HG02973 (cell line): ENCODE results near the gene PTPN7.
"Not testable (repeated sequence)": the region's sequence is repeated elsewhere in the genome, so short reads cannot be mapped to it uniquely, and the experiment has no call there.

Experiments used
- ATAC-seq: cut with Tn5 transposase; IDR thresholded peaks from one replicate; pipeline ENCODE4 v1.9.1; 2021; ENCODE audit warnings: moderate library complexity; ENCODE audit not compliant: unreplicated experiment

The PTPN7 gene

GRCh38 chr1:202133001-202133400, 27.4 kb downstream of the PTPN7 start:
- no peak for ATAC-seq

- no peak for ATAC-seq
Measured at GRCh38 chr1:202131956-202132821, 28.2 kb downstream of the PTPN7 start.

DNA sequence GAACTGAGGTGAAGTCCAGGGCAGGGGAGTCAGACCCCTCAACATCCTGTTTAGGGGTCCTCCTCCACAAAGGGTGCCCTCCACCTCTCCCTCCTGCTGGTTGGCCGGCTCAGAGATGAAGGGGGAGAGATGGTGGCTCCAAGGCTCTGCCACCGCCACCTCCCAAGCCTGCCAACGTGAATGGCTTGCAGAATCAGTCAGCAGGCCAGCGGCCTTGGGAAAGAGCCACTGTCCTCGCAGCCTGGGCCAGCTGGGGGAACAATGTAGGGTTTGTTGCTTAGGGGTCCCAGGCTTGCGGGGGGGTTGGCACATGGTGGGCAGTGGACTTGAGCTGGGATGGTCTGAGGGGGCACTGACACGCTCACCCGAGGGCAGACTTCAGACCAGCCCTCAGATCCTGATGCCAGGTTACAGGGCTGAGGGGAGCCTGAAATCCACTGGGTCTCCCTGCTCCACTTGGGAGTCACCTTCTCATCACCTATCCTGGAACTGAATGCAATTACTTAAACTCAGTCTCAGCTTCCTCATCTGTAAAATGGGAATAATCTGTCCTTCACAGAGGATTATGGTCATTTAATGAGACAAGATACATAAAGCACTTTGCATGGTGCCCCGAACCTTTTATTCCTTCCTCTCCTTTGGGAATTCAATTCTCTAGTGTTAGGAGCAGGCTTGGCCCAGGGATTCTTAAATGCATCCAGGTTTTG, 29.4 kb downstream of the PTPN7 start:
- ATAC-seq = no peak

GRCh38 chr1:202130297-202130721, 30.1 kb downstream of the PTPN7 start:
- no peak for ATAC-seq

DNA sequence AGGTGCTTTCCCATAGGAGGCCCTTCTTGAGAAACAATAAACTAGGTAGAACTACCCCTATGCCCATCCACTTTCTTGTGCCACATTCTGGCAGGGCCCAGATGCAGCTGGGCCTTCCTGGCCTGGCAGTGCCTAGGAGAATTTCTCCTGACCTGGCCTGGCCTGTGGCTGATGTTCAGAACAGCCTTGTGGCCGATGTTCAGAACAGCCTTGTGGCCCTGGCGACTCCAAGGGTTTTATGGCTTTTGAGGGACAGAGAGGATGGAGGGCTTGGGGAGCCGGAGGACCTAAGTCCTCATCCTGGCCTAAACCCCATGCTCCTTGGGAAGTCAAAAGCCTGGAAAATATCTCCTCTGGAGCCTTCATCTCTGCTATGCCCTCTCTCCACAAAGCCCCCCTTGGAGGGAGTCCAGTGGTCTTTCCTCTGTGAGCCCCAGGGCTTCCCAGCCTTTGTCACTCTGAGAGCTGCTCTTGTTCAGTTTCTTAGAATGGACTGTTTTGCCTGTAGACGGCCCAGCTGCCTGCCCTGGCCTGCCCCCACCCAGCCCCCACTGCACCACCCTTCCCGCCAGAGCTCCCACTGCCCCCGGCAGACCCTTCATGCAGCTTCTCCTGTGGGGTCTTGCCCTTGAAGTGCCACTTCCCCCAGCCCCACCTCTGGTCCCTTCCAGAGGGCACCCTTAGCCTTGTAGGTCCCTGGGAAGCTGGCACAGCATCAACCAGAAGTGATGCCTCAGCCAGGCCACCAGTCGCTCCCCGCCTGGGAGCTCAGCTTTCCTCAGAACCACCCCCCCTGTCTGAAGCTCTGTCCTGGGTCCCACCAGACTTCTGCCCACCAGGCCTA, 30.7 kb downstream of the PTPN7 start:
- ATAC-seq = no peak

DNA sequence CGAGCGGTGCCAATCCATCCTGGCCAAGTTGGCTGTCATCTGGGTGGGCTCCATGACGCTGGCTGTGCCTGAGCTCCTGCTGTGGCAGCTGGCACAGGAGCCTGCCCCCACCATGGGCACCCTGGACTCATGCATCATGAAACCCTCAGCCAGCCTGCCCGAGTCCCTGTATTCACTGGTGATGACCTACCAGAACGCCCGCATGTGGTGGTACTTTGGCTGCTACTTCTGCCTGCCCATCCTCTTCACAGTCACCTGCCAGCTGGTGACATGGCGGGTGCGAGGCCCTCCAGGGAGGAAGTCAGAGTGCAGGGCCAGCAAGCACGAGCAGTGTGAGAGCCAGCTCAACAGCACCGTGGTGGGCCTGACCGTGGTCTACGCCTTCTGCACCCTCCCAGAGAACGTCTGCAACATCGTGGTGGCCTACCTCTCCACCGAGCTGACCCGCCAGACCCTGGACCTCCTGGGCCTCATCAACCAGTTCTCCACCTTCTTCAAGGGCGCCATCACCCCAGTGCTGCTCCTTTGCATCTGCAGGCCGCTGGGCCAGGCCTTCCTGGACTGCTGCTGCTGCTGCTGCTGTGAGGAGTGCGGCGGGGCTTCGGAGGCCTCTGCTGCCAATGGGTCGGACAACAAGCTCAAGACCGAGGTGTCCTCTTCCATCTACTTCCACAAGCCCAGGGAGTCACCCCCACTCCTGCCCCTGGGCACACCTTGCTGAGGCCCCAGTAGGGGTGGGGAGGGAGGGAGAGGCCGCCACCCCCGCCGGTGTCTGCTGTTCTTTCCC, 32.4 kb downstream of the PTPN7 start:
- no peak for ATAC-seq

DNA sequence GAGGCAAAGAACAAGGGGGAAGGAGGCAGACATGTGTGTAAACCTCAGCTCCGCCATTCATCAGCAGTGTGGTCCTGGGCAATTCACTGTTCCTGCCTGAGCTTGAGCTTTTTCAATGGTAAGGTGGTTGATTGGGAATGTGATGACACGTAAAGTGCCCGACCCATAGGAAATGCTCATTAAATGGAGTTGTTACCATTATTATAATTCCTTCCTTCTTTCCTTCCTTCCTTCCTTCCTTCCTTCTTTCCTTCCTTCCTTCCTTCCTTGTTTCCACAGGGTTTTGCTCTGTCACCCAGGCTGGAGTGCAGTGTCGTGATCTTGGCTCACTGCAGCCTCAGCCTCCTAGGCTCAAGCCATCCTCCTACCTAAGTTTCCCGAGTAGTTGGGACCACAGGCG, 33.3 kb downstream of the PTPN7 start:
- no peak for ATAC-seq

DNA sequence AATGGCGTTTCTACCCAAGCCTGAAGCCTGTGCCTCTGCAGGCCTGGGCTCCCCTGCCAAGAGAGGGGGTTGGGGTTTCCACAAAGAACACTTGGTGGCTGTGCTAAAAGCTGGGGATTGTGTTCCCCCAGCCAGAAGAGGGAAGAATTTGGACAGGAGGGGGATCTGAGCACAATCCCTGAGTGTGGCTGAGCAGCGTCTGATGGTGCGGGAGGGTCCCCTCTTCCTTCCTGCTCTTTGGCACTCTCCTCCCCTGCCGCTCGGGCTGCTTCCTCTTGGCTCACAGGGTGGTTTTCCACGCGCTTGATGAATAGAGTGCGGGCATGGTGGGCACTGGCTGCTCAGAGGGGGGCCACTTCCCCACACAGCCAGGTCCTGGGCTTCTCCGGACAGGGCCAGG, 34.0 kb downstream of the PTPN7 start:
- ATAC-seq = no peak

DNA sequence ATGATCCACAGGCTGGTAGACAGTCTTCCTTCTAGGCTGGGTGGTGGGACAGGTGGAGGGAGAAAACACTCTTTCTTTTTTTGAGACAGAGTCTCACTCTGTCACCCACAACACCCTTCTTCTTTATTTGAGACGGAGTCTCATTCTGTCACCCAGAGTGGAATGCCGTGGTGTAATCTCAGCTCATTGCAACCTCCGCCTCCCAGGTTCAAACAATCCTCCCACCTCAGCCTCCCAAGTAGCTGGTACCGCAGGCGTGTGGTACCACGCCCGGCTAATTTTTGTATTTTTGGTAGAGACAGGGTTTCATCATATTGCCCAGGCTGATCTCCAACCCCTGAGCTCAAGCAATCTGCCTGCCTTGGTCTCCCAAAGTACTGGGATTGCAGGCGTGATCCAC, 34.8 kb downstream of the PTPN7 start:
- ATAC-seq = no peak

DNA sequence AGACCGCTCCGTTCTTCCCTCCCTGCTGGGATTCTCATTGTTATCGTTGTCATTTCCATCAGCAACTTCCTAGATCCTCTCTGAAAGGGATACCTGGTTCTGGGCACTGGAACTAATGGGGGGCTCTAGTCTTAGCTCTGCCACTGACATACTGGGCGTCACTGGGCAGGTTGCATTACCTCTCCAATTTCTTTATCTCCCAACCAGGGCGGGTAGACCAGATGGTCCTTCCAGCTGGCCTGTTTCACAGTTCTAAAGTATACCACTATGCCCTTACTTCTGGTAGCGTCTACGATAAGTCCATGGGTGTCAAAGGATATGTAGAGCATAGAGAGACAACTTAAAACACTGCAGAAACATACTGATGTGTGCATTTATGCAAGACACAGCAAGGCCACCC, 36.3 kb downstream of the PTPN7 start:
- no peak for ATAC-seq

DNA sequence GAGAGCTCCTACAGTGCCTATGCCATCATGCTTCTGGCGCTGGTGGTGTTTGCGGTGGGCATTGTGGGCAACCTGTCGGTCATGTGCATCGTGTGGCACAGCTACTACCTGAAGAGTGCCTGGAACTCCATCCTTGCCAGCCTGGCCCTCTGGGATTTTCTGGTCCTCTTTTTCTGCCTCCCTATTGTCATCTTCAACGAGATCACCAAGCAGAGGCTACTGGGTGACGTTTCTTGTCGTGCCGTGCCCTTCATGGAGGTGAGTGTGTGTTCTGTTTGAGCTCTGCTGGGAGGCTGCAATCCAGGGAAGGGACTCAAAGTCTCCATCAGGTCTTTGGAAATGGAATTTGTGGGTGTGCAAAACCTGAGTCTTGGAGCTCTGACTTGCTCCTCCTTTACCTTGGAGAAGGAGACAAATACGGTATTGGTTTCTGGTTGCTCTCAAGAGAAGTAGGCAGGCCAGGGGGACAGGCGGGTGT, 37.0 kb downstream of the PTPN7 start:
- no peak for ATAC-seq

DNA sequence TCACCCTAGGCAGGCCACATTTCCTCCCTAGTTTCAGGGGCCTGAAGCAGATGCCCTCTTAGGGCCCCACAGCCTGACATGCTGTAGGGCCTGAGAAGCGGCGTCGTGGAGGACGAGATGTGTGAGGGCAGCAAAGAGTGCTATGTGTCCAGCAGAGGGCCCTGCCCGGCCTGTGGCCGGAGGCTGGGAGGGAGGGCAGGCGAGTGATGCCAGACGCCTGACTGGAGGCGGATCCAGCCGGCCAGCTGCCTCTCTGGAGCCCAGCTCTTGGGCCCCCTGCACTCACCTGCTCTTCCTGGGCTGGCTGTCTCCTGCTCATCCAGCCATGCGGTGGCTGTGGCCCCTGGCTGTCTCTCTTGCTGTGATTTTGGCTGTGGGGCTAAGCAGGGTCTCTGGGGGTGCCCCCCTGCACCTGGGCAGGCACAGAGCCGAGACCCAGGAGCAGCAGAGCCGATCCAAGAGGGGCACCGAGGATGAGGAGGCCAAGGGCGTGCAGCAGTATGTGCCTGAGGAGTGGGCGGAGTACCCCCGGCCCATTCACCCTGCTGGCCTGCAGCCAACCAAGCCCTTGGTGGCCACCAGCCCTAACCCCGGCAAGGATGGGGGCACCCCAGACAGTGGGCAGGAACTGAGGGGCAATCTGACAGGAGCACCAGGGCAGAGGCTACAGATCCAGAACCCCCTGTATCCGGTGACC, 37.6 kb downstream of the PTPN7 start, which contains the start of gene GPR37L1:
TSS of gene GPR37L1 (plus strand) at position 279 of the 697 bp plus-strand sequence. CDS start at position 326, 47 bp downstream.
- no peak for ATAC-seq

GRCh38 chr1:202121006-202121405, 39.4 kb downstream of the PTPN7 start:
- ATAC-seq = no peak

GRCh38 chr1:202117898-202118371, 42.5 kb downstream of the PTPN7 start:
- ATAC-seq = no peak

- ATAC-seq = no peak
Measured at GRCh38 chr1:202116287-202116686, 44.1 kb downstream of the PTPN7 start.

DNA sequence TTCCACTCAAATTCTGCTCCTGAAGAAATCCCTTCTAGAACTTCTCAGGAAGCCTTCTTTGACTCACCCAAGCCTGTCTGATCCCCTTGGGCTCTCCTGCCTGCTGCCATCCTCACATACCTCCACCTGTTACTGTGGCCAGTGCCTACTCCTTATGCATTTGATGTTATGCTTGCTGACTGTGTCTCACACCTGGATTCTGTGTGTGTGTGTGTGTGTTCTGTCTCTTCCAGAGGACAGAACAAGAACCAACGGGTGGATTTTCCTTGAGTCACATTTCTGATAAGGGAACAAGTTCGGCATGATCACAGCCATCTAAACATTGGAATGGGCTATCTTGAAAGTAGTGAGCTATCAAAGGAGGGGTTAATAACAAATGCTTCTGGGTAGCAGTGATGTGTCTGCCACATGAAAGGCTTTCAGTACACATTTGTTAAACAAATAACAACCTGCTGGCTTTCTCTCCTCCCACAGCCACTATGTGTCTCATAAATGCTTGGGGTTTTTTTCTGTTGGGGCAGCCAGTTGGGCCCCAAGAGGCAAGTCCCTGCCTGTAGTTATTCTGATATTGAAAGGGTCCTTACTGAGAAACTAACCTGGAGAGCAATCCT, 46.6 kb downstream of the PTPN7 start:
- ATAC-seq = no peak

GRCh38 chr1:202112859-202113689, 47.3 kb downstream of the PTPN7 start:
- no peak for ATAC-seq

- ATAC-seq = not testable (repeated sequence)
Measured at GRCh38 chr1:202111589-202111988, 48.8 kb downstream of the PTPN7 start.
